GM23338 (cell line): ENCODE data around the gene ADH1C. TPM values are rescaled to one million over a fixed set of nuclear protein-coding genes. Genes with fewer than 3 reads are reported as not detected.
"Not testable (repeated sequence)": the region's sequence is repeated elsewhere in the genome, so short reads cannot be mapped to it uniquely, and the experiment has no call there.

Source experiments
- ATAC-seq: fragments of 200-7000 bp; cut with Tn5 transposase; 3 replicates; pipeline ENCODE4 v1.9.1; 2020
- DNase-seq: peaks from one replicate; pipeline ENCODE4 v3.0.0-alpha.2; 2015; ENCODE audit warnings: low spot score
- H2AFZ ChIP-seq: fragments of 200-600 bp; sonication (generic); 2 replicates; pipeline ENCODE4 v1.8.0; 2016; ENCODE audit warnings: antibody characterized with exemption, mild to moderate bottlenecking, moderate library complexity
- H3F3A ChIP-seq: fragments of 200-600 bp; sonication (generic); replicated peaks from 2 replicates; pipeline ENCODE4 v1.8.0; 2017; ENCODE audit warnings: antibody characterized with exemption, mixed run types, low read depth
- H3K27ac ChIP-seq: fragments of 200-600 bp; sonication (generic); 2 replicates; pipeline ENCODE4 v1.6.1; 2016; ENCODE audit warnings: low read depth
- H3K27me3 ChIP-seq: fragments of 200-600 bp; sonication (generic); 2 replicates; pipeline ENCODE4 v1.8.0; 2016; ENCODE audit warnings: mild to moderate bottlenecking, mixed run types, moderate library complexity; ENCODE audit not compliant: insufficient read depth
- H3K36me3 ChIP-seq: fragments of 200-600 bp; sonication (generic); 2 replicates; pipeline ENCODE4 v1.8.0; 2016; ENCODE audit warnings: mild to moderate bottlenecking; ENCODE audit not compliant: insufficient read depth
- H3K4me1 ChIP-seq: fragments of 200-600 bp; sonication (generic); 2 replicates; pipeline ENCODE4 v1.8.0; 2016; ENCODE audit warnings: mild to moderate bottlenecking, moderate library complexity; ENCODE audit not compliant: insufficient read depth
- H3K4me2 ChIP-seq: fragments of 200-600 bp; sonication (generic); 2 replicates; pipeline ENCODE4 v1.7.1; 2017; ENCODE audit warnings: mixed run types
- H3K4me3 ChIP-seq: fragments of 200-600 bp; sonication (generic); 2 replicates; pipeline ENCODE4 v1.6.1; 2016; ENCODE audit warnings: mixed run types
- H3K79me2 ChIP-seq: fragments of 200-600 bp; sonication (generic); replicated peaks from 2 replicates; pipeline ENCODE4 v1.8.0; 2017; ENCODE audit warnings: mild to moderate bottlenecking; ENCODE audit not compliant: insufficient read depth
- H3K9me2 ChIP-seq: fragments of 200-600 bp; sonication (generic); 2 replicates; pipeline ENCODE4 v1.8.0; 2017; ENCODE audit not compliant: insufficient read depth
- H4K20me1 ChIP-seq: fragments of 200-600 bp; sonication (generic); replicated peaks from 2 replicates; pipeline ENCODE4 v1.8.0; 2017; ENCODE audit warnings: mild to moderate bottlenecking; ENCODE audit not compliant: insufficient read depth
- H3K27ac Mint-ChIP-seq: 2 replicates; pipeline ENCODE4 v1.8.0; 2020; ENCODE audit warnings: inconsistent platforms, mild to moderate bottlenecking, moderate library complexity, mixed read lengths
- H3K27me3 Mint-ChIP-seq: 3 replicates; pipeline ENCODE4 v1.8.0; 2022; ENCODE audit warnings: low read depth, mild to moderate bottlenecking, moderate library complexity, mixed read lengths, inconsistent platforms; ENCODE audit not compliant: insufficient read depth, poor library complexity
- H3K36me3 Mint-ChIP-seq: 3 replicates; pipeline ENCODE4 v1.8.0; 2021; ENCODE audit warnings: low read depth, mild to moderate bottlenecking, inconsistent platforms, moderate library complexity, mixed read lengths
- H3K4me1 Mint-ChIP-seq: 3 replicates; pipeline ENCODE4 v1.8.0; 2020; ENCODE audit warnings: mild to moderate bottlenecking, inconsistent platforms, mixed read lengths
- H3K4me3 Mint-ChIP-seq: 3 replicates; pipeline ENCODE4 v1.8.0; 2021; ENCODE audit warnings: moderate library complexity, mild to moderate bottlenecking, inconsistent platforms, mixed read lengths
- H3K9me3 Mint-ChIP-seq: 3 replicates; pipeline ENCODE4 v1.8.0; 2020; ENCODE audit warnings: moderate library complexity, mild to moderate bottlenecking, inconsistent platforms, mixed read lengths
- EZH2 ChIP-seq: fragments of 200-600 bp; sonication (generic); IDR thresholded peaks from one replicate; pipeline ENCODE4 v1.8.0; 2017; ENCODE audit warnings: antibody characterized with exemption, mild to moderate bottlenecking, low read depth; ENCODE audit not compliant: unreplicated experiment
- polyA plus RNA-seq: library from polyadenylated mRNA; unstranded; fragments of >200 nt; fragmentation: Nextera tagmentation; extraction: Ambion mirVana; gene quantifications from 2 replicates; pipeline ENCODE4 v1.2.1, GENCODE V29; 2016
- total RNA-seq: library from RNA; depleted of rRNA; stranded (reverse); fragments of >200 nt; shearing (Covaris generic); gene quantifications from 2 replicates; pipeline ENCODE4 v1.2.3, GENCODE V29; 2014
- TF ChIP-seq, protein P1 (sequence below), 2 experiments: fragments of 200-600 bp in 1 of 2; sonication (generic) in 1 of 2; conservative IDR thresholded peaks; 2 replicates each; pipeline versions ENCODE4 v1.5.1 to v1.6.1; 2016 to 2017; ENCODE audit warnings: antibody characterized with exemption in 2 of 2, low read depth in 2 of 2, mild to moderate bottlenecking in 2 of 2, moderate library complexity in 1 of 2
- TF ChIP-seq, protein P2 (sequence below): fragments of 250-450 bp; sonication (Bioruptor Pico); IDR thresholded peaks from 2 replicates; pipeline ENCODE4 v1.5.0; 2020; ENCODE audit warnings: mild to moderate bottlenecking, moderate library complexity

ADH1C gene
- total and polyA plus RNA-seq, 2 experiments from 2014 or later, result not detected

DNA sequence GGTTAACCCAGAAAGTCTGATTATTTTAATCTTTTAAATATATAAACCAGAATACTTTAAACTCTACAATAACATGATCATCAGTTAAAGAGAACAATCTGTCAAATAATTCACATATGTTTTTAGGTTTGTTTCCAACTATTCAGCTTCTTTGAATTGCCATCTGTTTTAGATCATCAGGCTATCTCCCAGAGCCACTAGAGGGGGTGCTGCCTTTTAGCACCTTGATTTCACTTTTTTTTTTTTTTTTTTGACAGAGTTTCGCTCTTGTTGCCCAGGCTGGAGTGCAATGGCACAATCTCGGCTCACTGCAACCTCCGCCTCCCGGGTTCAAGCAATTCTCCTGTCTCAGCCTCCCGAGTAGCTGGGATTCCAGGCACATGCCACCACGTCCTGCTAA is 24.8 kb upstream of the ADH1C start:
- H3K79me2 ChIP-seq, H3K27ac ChIP-seq, H3K4me3 ChIP-seq, H3K9me2 ChIP-seq, H3K27me3 Mint-ChIP-seq, H2AFZ ChIP-seq, H4K20me1 ChIP-seq, H3K36me3 Mint-ChIP-seq, H3K4me3 Mint-ChIP-seq, H3F3A ChIP-seq, H3K36me3 ChIP-seq, H3K4me2 ChIP-seq, H3K27me3 ChIP-seq, H3K4me1 ChIP-seq, H3K27ac Mint-ChIP-seq, H3K4me1 Mint-ChIP-seq: not testable (repeated sequence)
- peak; percentile 50 for ATAC-seq
- DNase-seq, result peak; percentile 72
- peaks cover 35% of the 10 kb centered on the region for H3K9me3 Mint-ChIP-seq
- TF ChIP-seq, protein P1, sequence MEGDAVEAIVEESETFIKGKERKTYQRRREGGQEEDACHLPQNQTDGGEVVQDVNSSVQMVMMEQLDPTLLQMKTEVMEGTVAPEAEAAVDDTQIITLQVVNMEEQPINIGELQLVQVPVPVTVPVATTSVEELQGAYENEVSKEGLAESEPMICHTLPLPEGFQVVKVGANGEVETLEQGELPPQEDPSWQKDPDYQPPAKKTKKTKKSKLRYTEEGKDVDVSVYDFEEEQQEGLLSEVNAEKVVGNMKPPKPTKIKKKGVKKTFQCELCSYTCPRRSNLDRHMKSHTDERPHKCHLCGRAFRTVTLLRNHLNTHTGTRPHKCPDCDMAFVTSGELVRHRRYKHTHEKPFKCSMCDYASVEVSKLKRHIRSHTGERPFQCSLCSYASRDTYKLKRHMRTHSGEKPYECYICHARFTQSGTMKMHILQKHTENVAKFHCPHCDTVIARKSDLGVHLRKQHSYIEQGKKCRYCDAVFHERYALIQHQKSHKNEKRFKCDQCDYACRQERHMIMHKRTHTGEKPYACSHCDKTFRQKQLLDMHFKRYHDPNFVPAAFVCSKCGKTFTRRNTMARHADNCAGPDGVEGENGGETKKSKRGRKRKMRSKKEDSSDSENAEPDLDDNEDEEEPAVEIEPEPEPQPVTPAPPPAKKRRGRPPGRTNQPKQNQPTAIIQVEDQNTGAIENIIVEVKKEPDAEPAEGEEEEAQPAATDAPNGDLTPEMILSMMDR (conservative IDR thresholded peaks at IDR 0.05; ENCODE audit: low read depth in 2 of 2), result peak; percentile 64 to 70

DNA sequence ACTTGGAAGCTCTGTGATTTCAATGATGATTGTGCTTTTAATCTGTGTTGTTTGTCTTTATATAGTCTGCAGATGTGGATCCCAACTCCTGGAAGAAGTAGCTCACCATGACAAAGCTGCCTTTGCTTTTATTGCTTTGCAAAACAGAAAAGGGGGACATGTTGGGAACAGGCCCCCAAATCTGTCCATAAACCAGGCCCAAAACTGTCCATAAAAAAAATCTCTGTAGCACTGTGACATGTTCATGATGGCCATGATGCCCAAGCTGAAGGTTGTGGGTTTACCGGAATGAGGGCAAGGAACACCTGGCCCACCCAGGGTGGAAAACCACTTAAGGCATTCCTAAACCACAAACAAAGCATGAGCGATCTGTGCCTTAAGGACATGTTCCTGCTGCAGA is 19.9 kb upstream of the ADH1C start:
- H3K4me1 Mint-ChIP-seq, H3K36me3 Mint-ChIP-seq, H3K27ac Mint-ChIP-seq, H3K27ac ChIP-seq, DNase-seq, H3K4me1 ChIP-seq, H3K9me2 ChIP-seq, H3K4me2 ChIP-seq, H2AFZ ChIP-seq, H4K20me1 ChIP-seq, H3K79me2 ChIP-seq, H3K27me3 Mint-ChIP-seq, ATAC-seq, H3K4me3 Mint-ChIP-seq, H3K27me3 ChIP-seq, H3F3A ChIP-seq, H3K36me3 ChIP-seq, H3K4me3 ChIP-seq: not testable (repeated sequence)
- peaks cover 46% of the 10 kb centered on the region for H3K9me3 Mint-ChIP-seq

DNA sequence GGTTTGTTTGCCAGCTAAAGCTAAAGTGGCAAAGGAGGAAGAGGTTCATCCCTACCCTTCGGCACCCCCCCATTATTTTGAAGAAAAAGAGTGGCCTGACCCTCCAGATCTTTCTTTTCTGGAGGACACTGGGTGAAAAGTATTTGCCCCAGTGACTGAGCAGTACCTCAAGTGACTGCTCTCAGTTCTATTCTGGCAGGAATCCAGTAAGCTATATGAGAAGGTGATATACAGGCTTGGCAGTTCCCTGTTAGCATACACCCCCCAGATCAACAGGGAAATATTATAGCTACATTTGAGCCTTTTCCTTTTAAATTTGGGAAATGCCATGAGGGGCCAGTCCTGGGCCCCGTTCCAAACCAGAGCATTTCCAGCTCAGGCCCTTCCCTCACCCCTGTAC is 15.3 kb upstream of the ADH1C start:
- H3K4me1 ChIP-seq, H3K4me1 Mint-ChIP-seq, H3F3A ChIP-seq, H3K27ac Mint-ChIP-seq, H3K27ac ChIP-seq, H4K20me1 ChIP-seq, H3K4me3 Mint-ChIP-seq, H3K4me2 ChIP-seq, H3K27me3 ChIP-seq, H3K36me3 ChIP-seq, H3K9me2 ChIP-seq, H3K27me3 Mint-ChIP-seq, H2AFZ ChIP-seq, DNase-seq, ATAC-seq, H3K79me2 ChIP-seq, H3K4me3 ChIP-seq, H3K36me3 Mint-ChIP-seq: not testable (repeated sequence)
- peaks cover 21% of the 10 kb centered on the region for H3K9me3 Mint-ChIP-seq

DNA sequence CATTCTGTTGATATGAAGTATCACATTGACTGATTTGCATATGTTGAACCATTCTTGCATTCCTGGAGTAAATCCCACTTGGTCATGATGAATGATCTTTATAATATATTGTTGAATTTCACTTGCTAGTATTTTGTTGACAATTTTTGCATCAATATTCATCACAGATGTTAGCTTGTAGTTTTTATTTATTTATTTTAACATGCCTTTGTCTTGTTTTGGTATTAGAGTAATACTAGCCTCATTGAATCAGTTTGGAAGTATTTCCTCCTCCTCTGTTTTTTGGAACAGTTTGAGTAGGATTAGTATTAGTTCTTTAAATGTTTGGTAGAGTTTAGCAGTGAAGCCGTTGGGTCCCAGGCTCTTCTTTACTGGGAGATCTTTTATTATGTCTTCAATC is 13.9 kb upstream of the ADH1C start:
- Histone ChIP-seq H3K27ac (no peak overlapping the region), H3K36me3 (no peaks in the 10 kb centered on the region), H4K20me1 (no peaks in the 10 kb centered on the region), H3K79me2 (no peaks in the 10 kb centered on the region), H3K4me3 (no peak overlapping the region), H3K4me2 (no peak overlapping the region), H2AFZ (no peak overlapping the region), H3K27me3 (no peaks in the 10 kb centered on the region), H3K4me1 (no peaks in the 10 kb centered on the region), H3F3A (no peaks in the 10 kb centered on the region), H3K9me2 (peaks cover 7% of the 10 kb centered on the region; the same call in 1 of the 2 replicates)
- no peak overlapping the region for H3K27ac Mint-ChIP-seq
- peaks cover 10% of the 10 kb centered on the region for H3K9me3 Mint-ChIP-seq
- DNase-seq (no peak), ATAC-seq (no peak)
- H3K4me1 Mint-ChIP-seq, result peaks cover 4% of the 10 kb centered on the region; the same call in 2 of the 3 replicates
- no peaks in the 10 kb centered on the region for H3K27me3 Mint-ChIP-seq
- H3K36me3 Mint-ChIP-seq, result no peaks in the 10 kb centered on the region; the same call in 2 of the 3 replicates
- no peak overlapping the region for H3K4me3 Mint-ChIP-seq
- TF ChIP-seq EZH2, result no peak
- TF ChIP-seq, protein P2, sequence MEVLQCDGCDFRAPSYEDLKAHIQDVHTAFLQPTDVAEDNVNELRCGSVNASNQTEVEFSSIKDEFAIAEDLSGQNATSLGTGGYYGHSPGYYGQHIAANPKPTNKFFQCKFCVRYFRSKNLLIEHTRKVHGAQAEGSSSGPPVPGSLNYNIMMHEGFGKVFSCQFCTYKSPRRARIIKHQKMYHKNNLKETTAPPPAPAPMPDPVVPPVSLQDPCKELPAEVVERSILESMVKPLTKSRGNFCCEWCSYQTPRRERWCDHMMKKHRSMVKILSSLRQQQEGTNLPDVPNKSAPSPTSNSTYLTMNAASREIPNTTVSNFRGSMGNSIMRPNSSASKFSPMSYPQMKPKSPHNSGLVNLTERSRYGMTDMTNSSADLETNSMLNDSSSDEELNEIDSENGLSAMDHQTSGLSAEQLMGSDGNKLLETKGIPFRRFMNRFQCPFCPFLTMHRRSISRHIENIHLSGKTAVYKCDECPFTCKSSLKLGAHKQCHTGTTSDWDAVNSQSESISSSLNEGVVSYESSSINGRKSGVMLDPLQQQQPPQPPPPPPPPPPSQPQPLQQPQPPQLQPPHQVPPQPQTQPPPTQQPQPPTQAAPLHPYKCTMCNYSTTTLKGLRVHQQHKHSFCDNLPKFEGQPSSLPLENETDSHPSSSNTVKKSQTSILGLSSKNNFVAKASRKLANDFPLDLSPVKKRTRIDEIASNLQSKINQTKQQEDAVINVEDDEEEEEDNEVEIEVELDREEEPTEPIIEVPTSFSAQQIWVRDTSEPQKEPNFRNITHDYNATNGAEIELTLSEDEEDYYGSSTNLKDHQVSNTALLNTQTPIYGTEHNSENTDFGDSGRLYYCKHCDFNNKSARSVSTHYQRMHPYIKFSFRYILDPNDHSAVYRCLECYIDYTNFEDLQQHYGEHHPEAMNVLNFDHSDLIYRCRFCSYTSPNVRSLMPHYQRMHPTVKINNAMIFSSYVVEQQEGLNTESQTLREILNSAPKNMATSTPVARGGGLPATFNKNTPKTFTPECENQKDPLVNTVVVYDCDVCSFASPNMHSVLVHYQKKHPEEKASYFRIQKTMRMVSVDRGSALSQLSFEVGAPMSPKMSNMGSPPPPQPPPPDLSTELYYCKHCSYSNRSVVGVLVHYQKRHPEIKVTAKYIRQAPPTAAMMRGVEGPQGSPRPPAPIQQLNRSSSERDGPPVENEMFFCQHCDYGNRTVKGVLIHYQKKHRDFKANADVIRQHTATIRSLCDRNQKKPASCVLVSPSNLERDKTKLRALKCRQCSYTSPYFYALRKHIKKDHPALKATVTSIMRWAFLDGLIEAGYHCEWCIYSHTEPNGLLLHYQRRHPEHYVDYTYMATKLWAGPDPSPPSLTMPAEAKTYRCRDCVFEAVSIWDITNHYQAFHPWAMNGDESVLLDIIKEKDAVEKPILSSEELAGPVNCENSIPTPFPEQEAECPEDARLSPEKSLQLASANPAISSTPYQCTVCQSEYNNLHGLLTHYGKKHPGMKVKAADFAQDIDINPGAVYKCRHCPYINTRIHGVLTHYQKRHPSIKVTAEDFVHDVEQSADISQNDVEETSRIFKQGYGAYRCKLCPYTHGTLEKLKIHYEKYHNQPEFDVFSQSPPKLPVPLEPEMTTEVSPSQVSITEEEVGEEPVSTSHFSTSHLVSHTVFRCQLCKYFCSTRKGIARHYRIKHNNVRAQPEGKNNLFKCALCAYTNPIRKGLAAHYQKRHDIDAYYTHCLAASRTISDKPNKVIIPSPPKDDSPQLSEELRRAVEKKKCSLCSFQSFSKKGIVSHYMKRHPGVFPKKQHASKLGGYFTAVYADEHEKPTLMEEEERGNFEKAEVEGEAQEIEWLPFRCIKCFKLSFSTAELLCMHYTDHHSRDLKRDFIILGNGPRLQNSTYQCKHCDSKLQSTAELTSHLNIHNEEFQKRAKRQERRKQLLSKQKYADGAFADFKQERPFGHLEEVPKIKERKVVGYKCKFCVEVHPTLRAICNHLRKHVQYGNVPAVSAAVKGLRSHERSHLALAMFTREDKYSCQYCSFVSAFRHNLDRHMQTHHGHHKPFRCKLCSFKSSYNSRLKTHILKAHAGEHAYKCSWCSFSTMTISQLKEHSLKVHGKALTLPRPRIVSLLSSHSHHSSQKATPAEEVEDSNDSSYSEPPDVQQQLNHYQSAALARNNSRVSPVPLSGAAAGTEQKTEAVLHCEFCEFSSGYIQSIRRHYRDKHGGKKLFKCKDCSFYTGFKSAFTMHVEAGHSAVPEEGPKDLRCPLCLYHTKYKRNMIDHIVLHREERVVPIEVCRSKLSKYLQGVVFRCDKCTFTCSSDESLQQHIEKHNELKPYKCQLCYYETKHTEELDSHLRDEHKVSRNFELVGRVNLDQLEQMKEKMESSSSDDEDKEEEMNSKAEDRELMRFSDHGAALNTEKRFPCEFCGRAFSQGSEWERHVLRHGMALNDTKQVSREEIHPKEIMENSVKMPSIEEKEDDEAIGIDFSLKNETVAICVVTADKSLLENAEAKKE, result no peak
